Vagina (tissue), 2 donors: ENCODE data around the gene PLEKHM2. TPM values are rescaled to one million over a fixed set of nuclear protein-coding genes. Genes with fewer than 3 reads are reported as not detected.

Experiments
- DNase-seq, 2 donors: peaks; one replicate each; pipeline ENCODE4 v3.0.0-alpha.2; 2017; ENCODE audit errors: extremely low spot score in 2 of 2
- H3K27ac ChIP-seq: fragments of 200-600 bp; sonication (generic); one replicate; pipeline ENCODE4 v1.5.1; 2019
- H3K27me3 ChIP-seq: fragments of 200-600 bp; sonication (generic); one replicate; pipeline ENCODE4 v1.5.1; 2019
- H3K36me3 ChIP-seq, 2 donors: fragments of 200-600 bp; sonication (generic); one replicate each; pipeline ENCODE4 v1.5.1; 2017 to 2019
- H3K4me1 ChIP-seq: fragments of 200-600 bp; sonication (generic); one replicate; pipeline ENCODE4 v1.5.1; 2019
- H3K4me3 ChIP-seq, 2 donors: fragments of 200-600 bp; sonication (generic); 1 replicate in 1 of 2; 2 replicates in 1 of 2; pipeline ENCODE4 v1.5.1; 2016 to 2019
- H3K9me3 ChIP-seq: fragments of 200-600 bp; sonication (generic); one replicate; pipeline ENCODE4 v1.5.1; 2019
- CTCF ChIP-seq, 3 experiments: fragments of 450-650 bp in 2 of 3; fragments of 200-600 bp in 1 of 3; sonication (generic) in 1 of 3; IDR thresholded peaks; one replicate each; pipeline ENCODE4 v1.5.1; 2017 to 2019; ENCODE audit warnings: antibody characterized with exemption in 3 of 3, mild to moderate bottlenecking in 2 of 3, moderate library complexity in 2 of 3
- POLR2A ChIP-seq, 2 donors: fragments of 450-650 bp; IDR thresholded peaks; one replicate each; pipeline ENCODE4 v1.6.1; 2017; ENCODE audit warnings: antibody characterized with exemption in 2 of 2, mild to moderate bottlenecking in 2 of 2, moderate library complexity in 2 of 2
- POLR2AphosphoS5 ChIP-seq, 2 donors: sonication (generic); formaldehyde crosslinking; IDR thresholded peaks; one replicate each; pipeline ENCODE4 v1.9.0; 2017; ENCODE audit warnings: antibody characterized with exemption in 2 of 2, mild to moderate bottlenecking in 2 of 2, low read depth in 1 of 2; ENCODE audit not compliant: insufficient read depth in 1 of 2
- intact Hi-C: fragments of 100-400 bp; cut with DNase I; formaldehyde crosslinking; loops from one replicate; pipeline ENCODE4 v1.15.1; 2023
- total RNA-seq: library from RNA; depleted of rRNA; stranded (reverse); fragments of >200 nt; gene quantifications from one replicate; pipeline ENCODE4 v1.2.3, GENCODE V29; 2016

PLEKHM2 gene
- total RNA-seq, 1 donor from 2014 or later = 56.2 TPM

DNA sequence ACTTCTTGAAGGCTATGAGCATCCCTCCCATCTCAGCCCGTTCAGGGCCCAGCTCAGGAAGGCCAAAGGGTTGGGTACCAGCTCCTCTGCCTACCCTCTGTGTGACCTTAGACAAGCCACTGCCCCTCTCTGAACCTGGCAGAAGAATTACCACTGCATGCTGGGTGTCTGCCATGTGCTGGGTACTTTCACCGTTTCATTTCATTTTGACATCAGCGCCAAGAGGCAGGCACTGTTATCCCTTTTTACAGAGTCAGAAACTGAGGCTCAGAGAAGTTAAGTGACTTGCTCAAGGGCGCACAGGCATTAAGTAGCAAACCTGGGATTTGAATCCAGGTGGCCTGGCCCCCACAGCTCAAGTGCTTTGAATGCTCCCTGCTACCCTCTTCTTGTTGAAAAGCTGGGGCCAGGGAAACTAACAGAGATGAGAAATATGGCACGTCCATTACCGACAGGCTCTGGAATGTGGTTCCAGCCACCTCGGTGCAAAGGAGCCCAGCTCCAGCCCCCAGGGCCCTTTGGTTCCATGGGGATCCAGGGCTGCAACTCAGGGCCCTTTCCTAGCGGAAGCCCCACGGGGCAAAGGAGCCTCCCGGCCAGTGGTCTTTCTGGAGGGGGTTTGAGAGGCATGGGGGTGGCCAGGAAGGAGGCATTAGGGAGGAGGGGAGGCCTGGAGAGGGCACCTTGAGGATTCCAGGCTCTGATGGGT, 64.7 kb downstream of the PLEKHM2 start:
- H3K27me3 ChIP-seq = no peaks in the 10 kb centered on the region
- H3K4me3 ChIP-seq = no peak overlapping the region
- no peaks in the 10 kb centered on the region for H3K36me3 ChIP-seq
- no peaks in the 10 kb centered on the region for H3K9me3 ChIP-seq
- TF ChIP-seq POLR2A (IDR thresholded peaks at IDR 0.05) = no peak
- intact Hi-C loops = loop anchor here (10.0 kb wide), 1 partner anchor 154 kb away; no protein-coding TSS in a partner anchor
- no peak overlapping the region for H3K27ac ChIP-seq
- DNase-seq = no peak
- peaks cover 10% of the 10 kb centered on the region for H3K4me1 ChIP-seq

DNA sequence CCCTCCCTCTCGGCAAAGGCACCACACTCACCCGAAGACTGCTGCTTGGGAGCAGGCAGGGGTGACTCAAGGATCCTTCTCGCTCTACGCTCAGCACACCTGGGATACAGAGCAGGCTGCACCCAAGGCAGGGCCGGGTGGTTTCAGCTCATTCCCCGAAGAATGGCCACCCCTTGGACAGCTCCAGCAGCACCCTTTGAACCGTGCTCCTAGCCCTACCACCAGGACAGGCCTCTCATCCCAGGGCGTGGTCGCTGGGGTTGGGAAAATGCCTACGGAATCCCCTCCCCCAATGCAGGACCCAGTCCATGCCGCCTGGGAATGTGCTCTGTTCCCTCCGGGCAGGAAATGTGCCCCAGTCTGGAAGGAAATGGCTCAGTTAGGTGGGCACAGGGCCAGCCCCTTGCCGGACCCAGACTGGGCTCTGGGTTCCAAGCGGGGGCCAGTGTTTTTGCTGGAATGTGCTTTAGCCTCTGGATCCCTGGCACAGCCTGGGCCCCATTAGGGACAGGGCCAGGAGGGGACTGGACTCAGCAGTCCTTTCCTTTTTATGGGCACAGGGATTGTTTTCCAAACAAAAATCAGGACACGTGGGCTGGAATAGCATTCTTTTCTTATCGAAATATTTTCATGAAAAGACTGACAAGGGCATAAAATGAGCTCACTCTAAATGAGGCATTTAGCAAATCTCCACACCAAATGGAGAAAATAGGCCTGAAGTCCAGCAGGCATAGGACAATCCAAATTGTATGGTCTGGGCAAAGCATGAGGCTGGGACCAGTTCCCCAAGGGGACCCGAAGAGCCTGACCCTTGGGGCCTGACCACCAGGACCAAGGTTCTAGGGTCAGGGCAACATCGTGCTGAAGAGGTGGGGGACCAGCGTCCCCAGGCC, 65.5 kb downstream of the PLEKHM2 start:
- TF ChIP-seq POLR2A (IDR thresholded peaks at IDR 0.05) (no peak), CTCF (IDR thresholded peaks at IDR 0.05) (no peak), POLR2AphosphoS5 (IDR thresholded peaks at IDR 0.05; ENCODE audit: insufficient read depth in 1 of 2, low read depth in 1 of 2) (no peak)
- no peak overlapping the region for H3K27ac ChIP-seq
- no peaks in the 10 kb centered on the region for H3K36me3 ChIP-seq
- H3K27me3 ChIP-seq = no peaks in the 10 kb centered on the region
- H3K4me1 ChIP-seq = peaks cover 10% of the 10 kb centered on the region
- H3K4me3 ChIP-seq = no peak overlapping the region
- DNase-seq = no peak
- no peaks in the 10 kb centered on the region for H3K9me3 ChIP-seq
- intact Hi-C loops = loop anchor here (10.0 kb wide), 1 partner anchor 155 kb away; no protein-coding TSS in a partner anchor

GRCh38 chr1:15750924-15751323, 66.8 kb downstream of the PLEKHM2 start:
- no peaks in the 10 kb centered on the region for H3K9me3 ChIP-seq
- no peak overlapping the region for H3K27ac ChIP-seq
- intact Hi-C loops = no loop called here
- no peak for DNase-seq
- TF ChIP-seq POLR2AphosphoS5 (IDR thresholded peaks at IDR 0.05; ENCODE audit: insufficient read depth in 1 of 2, low read depth in 1 of 2) = no peak
- no peak for TF ChIP-seq POLR2A (IDR thresholded peaks at IDR 0.05)
- TF ChIP-seq CTCF (IDR thresholded peaks at IDR 0.05) = no peak
- H3K36me3 ChIP-seq = no peaks in the 10 kb centered on the region
- H3K4me3 ChIP-seq = no peak overlapping the region
- no peaks in the 10 kb centered on the region for H3K27me3 ChIP-seq
- peaks cover 16% of the 10 kb centered on the region for H3K4me1 ChIP-seq

DNA sequence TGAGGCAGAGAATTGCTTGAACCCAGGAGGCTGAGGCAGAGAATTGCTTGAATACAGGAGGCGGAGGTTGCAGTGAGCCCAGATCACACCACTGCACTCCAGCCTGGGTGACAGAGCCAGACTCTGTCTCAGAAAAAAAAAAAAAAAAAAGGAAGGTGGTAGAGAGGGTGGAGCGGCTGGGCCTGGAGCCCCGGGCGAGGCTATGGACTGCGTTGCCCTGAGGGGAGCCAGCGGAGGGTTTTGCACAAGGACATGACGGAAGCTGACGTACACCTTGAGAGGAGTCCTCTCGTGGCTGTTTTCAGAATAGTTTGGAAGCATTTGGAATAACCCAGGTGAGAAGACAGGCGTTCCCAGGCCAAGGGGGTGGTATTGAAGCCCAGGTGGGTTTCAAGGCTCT, 67.6 kb downstream of the PLEKHM2 start:
- Histone ChIP-seq H3K9me3 (no peaks in the 10 kb centered on the region), H3K27me3 (no peaks in the 10 kb centered on the region), H3K4me3 (no peak overlapping the region), H3K4me1 (peaks cover 24% of the 10 kb centered on the region), H3K36me3 (no peaks in the 10 kb centered on the region), H3K27ac (no peak overlapping the region)
- intact Hi-C loops = no loop called here
- TF ChIP-seq CTCF (IDR thresholded peaks at IDR 0.05) = no peak
- no peak for TF ChIP-seq POLR2AphosphoS5 (IDR thresholded peaks at IDR 0.05; ENCODE audit: insufficient read depth in 1 of 2, low read depth in 1 of 2)
- DNase-seq = no peak

- Histone ChIP-seq H3K4me3 (no peak overlapping the region), H3K27me3 (no peaks in the 10 kb centered on the region), H3K9me3 (no peaks in the 10 kb centered on the region), H3K36me3 (no peaks in the 10 kb centered on the region), H3K27ac (no peak overlapping the region), H3K4me1 (peaks cover 42% of the 10 kb centered on the region)
- DNase-seq = no peak
- TF ChIP-seq CTCF (IDR thresholded peaks at IDR 0.05) (no peak), POLR2A (IDR thresholded peaks at IDR 0.05) (no peak), POLR2AphosphoS5 (IDR thresholded peaks at IDR 0.05; ENCODE audit: insufficient read depth in 1 of 2, low read depth in 1 of 2) (no peak)
- intact Hi-C loops = no loop called here
These were observed 69.7 kb downstream of the PLEKHM2 start for GRCh38 chr1:15753776-15754175.
